GM19397 (cell line): ENCODE measurements around the gene PPP1R9A.

Experiments
- ATAC-seq: cut with Tn5 transposase; IDR thresholded peaks from one replicate; pipeline ENCODE4 v1.9.1; 2021; ENCODE audit warnings: mild to moderate bottlenecking, moderate library complexity; ENCODE audit not compliant: unreplicated experiment

Gene PPP1R9A

DNA sequence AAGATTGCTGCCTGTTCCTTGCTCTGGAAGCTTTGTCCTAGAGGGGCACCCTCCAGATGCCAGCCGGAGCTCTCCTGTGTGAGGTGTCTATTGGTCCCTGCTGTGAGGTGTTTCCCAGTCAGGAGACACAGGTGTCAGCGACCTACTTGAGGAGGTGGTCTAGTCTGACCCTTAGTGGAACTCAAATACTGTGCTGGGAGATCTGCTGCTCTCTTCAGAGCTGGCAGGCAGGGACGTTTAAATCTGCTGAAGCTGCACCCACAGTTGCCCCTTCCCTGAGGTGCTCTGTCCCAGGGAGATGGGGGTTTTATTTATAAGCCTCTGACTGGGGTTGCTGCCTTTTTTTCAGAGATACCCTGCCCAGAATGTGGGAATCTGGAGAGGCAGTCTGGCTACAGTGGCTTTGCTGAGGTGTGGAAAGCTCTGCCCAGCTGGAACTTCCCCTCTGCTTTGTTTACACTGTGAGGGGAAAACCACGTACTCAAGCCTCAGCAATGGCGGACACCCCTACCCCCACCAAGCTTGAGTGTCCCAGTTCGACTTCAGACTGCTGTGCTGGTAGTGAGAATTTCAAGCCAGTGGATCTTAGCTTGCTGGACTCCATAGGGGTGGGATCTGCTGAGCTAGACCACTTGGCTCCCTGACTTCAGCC lies 119.2 kb downstream of the PPP1R9A start:
- no peak for ATAC-seq

DNA sequence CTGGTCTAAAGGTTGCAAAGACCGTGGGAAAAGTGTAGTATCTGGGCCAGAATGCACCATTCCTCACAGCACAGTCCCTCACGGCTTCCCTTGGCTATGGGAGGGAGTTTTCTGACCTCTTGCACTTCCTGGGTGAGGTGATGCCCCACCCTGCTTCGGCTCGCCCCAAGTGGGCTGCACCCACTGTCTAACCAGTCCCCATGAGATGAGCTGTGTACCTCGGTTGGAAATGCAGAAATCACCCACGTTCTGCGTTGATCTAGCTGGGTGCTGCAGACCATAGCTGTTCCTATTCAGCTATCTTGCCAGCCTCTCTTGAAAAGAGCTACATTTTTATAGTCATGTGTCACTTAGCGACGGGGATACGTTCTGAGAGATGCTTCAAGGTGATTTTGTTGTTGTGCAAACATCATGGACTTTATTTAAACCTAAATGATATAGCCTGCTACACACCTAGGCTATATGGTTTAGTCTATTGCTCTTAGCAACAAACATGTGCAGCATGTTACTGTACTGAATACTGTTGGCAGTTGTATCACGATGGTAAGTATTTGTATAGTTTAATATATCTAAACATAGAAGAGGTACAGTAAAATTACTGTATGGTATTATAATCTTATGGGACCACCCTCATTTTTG lies 120.0 kb downstream of the PPP1R9A start:
- ATAC-seq: no peak

DNA sequence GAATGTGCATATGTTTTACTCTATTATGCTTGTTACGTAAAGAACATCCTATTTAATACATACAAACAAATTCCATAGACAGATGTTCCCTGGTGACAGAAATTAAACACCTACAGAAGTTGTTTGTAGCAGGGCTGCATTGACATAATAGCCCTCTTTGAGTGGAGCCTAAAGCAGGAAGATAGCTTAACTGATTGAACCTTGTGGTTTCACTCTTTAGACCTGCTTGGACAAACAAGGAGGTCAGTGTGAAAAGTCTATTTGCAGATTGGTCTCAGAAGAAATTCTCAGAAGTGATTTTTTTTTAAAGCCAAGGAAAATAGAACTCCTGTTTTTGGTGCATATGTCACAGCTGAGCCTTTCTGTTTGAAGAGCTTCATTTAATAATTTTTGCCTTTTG lies 121.3 kb downstream of the PPP1R9A start:
- no peak for ATAC-seq

DNA sequence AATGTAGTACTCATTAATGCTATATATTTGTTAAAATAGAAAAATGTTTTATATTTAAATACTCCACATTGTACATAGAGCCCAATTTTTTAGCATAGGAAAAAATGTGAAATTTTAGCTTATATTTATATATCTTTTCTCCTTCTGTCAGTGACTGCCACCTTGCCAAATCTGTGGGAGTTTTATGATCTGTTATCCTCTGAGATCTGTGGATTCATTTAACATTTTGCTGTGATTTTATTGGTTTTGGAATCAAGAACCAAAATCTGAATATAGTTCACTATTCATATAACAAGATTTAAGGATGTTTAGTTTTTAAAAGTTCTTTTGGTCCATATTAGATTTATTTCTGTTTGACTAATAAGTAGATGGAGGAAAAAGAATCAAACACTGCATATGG lies 127.9 kb downstream of the PPP1R9A start:
- ATAC-seq: no peak

DNA sequence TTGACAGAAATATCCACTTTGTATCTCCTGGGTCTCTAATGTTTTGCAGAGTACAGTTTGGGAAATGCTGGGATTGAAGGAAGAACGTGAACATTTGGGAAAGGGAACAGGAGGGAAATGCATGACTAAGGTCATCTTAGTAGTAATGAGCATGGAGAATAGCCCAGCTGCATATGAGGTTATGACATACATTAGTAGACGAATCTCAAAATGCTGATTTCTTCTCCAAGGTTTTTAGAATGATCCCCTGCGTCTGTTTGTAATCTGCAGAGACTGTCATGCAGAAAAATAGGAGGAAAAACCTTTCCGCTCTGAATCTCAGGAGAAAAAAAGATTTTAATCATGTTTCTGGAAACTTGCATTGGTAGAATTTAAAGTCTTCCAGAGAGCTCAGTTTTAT lies 133.6 kb downstream of the PPP1R9A start:
- no peak for ATAC-seq

DNA sequence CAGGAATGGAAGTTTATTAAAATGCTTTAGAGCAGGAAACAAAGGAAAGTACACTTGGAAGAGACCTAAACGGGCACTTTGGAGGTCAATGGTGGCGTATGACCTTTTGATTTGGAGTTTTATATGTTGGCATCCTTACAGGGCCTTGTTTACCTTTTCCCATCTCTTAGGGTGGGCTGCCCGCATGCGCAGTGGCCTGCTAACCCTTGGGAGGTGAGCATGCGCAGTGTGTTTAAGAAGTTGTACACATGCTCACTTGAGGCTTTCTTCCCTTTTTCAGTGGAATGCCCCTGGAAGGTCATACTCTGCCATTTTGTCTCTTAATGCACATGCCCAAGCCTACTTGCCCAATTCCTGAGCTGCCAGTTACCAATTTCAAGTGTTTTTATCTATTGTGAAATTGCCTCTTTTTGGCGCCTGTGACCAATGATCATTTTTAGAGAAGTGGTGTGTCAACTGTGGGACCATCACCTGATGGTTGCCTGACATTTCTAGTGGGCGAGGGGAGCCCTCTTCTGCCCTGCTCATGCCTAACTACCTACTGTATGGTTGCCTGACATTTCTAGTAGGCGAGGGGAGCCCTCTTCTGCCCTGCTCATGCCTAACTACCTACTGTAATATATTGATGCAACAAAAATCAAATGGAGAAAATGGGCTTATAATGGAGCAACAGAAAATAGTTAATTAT lies 138.0 kb downstream of the PPP1R9A start:
- no peak for ATAC-seq

DNA sequence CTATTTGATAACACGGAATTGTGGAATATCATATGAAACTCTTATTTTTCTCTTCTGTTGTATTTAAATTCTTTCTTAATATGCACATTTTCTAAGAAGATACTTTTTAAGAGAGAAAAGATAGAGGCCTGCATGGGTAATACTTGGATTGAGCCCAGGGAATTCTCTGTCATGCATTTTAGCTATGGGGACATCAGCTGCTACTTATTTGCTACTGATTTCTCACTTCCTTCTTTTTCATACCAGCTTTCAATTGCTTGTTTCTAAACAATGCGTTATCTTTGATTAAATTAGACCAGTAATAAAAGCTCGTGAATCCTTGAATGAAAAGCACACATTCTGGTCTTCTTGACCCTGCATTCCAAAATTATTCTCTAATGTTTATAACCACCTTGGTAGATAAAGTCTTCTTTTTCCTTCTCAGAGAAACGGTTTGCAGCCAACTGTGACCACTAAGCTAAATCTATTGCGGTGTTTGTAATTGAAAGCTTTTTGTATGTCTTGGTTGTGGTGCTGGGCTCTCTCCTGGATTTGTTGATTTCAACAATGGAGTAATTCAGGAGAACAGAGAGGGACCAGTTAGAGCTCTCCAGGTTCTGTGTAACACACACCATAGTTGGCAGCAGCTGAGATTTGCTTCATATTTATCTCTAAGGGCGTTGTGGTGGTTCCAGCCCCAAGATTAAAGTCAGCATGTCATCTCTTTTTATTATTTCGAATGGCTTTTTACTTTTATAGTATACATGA lies 139.3 kb downstream of the PPP1R9A start:
- no peak for ATAC-seq

DNA sequence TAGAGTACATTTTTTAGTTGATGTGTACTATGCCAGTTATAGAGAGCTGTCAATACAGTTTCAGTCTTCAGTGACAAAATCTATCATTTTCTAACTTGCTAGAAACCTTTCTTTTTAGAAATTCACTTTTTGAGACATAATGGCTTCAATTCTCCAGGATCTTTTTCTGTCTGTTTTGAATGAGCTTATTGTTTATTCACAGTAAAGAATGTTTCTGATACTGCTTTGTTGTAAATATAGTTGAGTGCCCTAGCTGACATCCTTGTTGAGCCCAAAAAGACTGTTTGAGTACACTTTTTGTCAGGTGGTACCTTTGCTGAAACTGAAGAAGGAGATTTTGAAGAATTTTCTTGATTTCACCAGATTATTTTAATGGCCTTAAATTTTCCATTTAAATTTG lies 139.9 kb downstream of the PPP1R9A start:
- no peak for ATAC-seq

DNA sequence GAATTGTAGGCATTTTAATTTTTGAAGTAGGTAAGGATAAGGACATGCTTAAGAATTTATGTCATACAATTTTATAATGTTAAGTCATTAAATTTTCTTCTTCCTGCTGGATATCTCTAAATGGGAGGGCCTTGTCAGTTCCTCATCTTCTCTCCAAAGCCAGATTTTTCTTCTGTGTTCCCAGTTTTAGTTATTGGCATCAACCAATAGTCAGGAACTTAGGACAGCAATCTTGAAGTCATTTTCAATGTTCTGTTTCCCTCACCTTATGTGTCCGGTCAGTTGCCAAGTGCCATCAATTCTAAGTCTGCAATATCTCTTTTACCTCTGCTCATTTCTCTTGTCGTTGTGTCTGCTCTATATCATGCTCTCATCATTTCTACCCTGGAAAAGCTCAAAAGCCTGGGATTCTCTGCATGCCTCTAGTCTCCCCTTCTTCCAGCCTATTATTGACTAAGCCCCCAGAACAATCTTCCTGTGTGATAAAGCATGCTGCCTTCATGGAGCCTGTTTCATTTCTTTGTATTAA lies 145.2 kb downstream of the PPP1R9A start:
- ATAC-seq: no peak

DNA sequence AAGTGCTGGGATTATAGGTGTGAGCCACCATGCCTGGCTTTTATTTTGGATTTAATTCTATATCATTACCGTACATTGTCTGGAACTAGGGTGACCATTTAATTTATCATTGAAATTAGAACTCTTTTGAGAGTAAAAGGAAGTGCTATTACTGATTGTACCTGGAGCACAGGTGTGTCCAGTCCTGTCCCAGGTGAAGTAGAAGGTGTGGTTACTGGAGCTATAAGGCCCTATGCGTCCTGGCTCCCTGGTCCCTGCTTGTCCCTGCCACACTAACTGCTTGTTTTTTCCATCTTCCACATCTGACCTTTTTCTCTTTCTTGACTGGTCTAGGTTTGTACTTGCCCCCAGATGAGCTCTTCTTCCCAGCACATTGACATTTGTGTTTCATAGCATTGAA lies 147.0 kb downstream of the PPP1R9A start:
- no peak for ATAC-seq

DNA sequence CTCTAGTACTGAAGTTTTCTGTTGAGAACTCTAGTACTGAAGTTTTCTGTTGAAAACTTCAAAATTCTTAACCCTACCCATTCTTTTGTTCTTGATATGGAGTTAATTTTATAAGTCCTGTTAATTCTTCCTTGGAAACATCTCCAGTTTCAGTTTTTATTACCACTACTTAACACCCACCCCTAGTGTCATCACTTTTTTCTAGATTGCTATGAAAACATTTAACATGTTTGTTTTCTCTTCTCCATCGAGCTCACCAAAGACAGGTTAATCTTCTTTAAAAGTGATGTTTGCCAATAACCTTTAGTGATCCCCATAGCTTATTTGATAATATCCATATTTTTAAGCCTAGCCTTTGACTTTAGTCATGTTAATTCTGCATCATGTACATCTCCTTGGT lies 147.9 kb downstream of the PPP1R9A start:
- ATAC-seq: no peak

DNA sequence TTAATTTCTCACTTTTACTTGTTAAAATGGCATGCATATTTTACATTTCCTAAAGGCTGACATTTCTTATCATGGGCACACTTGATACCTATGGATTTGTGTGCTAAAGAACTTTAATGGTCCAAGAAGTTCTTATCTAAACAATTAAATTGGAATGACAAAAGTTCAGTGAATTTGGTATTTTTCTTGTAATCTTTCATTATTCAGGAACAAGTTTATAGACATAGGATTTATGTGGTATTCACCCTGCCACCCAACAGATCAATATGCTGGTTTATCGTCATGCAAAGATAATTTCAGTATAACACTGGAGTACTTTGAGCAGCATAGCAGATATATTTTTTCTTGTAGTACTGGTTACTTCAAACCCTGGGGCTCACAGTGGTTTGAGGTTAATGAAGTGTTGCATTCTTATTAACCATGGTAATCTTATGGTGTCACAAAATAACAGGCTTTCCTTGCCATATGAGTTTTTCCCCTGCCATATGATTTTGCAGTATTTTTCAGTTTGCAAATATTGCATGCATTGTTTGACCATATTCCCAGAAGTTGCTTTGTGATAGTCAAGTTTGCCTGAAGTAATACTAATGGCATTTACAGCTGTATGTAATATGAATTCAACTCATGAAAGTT lies 148.8 kb downstream of the PPP1R9A start:
- ATAC-seq: no peak

DNA sequence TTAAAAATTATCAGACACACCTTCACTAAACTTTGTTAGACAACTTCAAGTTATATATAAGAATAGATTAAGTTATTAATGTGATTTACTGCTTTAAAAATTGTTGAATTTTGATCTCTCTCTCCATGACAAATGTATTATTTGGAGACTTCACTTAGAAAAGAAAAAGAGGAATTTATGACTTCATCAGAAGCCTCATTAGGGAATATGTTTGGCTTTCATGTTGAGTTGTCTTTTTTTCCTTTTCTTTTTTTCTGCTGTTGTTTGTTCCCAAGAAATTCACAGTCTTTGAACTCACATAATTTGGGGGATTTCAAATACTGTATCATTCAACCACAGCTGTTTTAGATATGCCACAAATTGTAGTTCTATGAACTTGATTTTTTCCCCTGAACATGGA lies 149.5 kb downstream of the PPP1R9A start:
- no peak for ATAC-seq

DNA sequence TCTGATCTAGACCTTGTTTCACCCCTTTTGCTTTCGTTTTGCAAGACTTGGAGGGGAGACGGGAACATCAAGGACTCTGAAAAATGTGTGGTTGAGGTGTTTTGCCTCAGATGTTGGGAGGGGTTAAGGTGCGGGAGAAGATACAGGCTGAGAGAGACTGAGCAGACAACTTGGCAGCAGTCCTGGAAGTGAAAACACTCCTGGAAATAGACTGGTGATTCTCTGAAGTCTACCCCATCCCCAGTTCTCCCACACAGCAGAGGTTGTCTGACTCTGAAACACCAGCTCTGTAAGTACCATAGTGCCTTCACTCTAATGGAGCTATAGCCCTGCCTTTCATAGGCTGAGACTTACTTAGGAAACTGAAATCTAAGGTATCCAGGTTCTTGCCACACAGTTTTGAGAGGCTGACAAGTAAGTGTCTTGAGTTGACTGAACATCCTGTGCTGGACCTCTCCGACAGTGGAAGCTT lies 152.5 kb downstream of the PPP1R9A start:
- ATAC-seq: no peak

DNA sequence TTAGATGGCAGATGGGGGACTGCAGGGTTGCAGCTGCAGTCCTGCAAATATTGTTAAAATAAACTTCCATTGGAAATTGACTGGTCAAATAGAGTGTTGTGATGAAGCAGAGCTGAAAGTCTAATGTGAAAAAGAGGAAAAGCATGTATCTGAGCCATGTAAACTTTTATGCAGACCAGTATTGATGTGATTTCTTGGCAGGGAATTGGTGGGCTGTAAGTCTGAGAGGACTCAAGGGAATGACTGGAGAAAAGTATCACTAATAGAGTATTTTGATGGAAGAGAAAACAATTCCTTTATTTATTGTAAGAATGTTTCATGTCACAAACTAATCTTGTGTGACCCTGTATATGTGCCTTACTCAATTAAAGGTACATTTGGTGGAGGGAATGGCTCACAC lies 155.5 kb downstream of the PPP1R9A start:
- no peak for ATAC-seq

DNA sequence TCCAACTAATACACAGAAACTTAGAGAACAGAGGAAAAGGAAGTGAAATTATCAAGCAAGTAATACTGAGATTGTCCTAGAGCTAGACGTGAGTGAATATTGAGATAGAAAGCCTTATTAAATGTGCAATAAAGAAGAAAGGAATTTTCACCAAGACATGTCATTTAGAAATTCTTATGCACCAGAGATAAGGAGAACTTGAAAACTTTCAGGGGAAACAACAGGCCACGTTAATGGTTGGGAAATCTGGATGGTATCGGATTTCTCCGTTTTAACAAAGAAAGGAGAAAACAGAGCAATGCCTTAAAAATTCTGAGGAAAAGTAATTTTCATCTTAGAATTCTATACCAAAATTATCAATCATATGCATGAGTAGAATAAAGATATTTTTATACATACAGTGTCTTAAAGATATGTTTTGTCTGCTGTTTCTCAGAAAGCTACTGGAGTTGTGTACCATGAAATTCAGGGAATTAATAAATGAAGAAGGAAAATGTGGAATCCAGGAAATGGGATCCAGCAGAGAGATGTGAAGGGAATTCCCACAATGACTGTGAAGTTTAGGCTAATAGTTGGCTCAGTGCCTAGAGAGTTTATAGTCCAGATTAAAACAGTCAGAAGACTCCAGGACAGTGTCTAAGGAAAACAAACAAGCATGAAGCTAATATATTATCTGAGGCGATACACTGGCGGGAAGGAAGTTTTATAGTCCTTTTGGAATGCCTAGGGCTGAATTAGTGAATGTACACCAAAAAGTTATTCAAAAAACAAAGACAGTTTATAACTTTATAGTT lies 159.5 kb downstream of the PPP1R9A start:
- ATAC-seq: no peak

DNA sequence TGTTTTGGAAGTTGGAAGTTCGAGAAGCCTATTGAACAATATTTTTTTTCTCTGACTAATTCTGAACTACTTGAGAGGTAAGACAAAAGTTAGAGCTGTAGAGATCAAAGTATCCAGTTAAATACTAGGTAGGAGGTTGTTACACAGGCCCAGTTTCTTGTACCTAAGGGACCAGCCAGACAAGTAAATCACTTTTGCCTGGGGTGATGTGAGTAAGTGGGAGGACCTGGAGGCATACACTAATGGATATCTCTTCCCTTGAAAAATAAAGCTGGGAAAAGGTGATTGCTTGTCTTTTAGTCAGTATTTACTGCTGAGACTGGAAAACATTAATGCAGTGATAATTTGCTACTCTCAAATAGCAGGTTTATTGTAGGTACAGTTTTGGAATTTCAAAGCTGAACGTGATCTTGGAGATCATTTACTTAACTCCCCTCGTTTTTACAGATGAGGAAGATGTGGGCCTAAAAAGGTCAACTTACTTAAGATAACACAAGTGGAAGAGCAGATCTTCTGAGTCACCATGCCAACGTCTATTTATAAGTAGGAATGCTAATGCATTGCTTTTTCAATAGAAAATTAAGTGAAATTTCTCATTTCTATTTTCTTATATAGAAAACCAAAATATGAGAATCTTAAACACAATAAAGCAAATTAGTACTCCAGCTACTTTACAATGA lies 181.3 kb downstream of the PPP1R9A start:
- ATAC-seq: no peak

DNA sequence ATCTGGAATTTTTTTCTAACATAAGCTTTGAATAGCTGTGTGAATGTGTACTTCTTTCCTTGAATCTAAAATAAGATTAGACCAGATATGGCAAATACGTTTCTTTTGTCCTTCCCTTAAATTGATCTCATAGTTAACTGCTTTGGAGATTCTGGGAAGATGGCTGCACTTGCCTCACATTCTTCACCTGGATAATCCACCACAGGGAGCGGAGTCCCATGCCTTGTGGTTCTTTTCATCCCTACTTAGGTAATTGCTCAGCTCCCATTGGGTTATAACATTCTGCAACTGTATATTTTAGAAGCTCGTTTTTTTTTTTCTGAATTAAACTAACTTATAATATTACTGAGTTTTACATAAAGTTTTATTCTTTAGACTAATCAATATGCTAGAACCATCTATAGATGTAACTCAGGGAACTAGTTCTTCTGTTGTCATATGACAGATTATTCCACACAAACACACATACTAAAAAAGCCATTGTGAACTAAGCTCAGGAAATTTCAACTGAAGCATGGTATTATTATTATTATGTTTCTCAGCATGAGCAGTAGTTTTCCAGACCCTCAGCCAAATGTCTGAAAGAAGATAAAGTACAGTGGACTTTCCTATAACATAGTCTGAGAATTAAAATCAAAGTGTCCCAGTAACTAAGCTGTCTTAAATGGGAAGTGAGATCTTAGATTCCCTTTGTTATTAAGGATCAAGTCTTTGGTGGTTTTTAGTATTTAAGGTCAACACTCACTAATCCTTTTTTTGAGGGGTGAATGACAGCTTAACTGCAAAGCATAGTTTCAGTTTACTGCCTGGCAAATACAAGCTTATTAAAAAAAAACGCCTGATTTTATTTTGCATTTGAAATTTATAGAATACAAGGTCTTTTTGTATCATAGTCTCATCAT lies 182.3 kb downstream of the PPP1R9A start:
- no peak for ATAC-seq
